WTC11 (cell line): ENCODE measurements around the gene NDUFAF4. TPM values are rescaled to one million over a fixed set of nuclear protein-coding genes. Genes with fewer than 3 reads are reported as not detected.

Source experiments
- AFF4 ChIP-seq: sonication (generic); formaldehyde crosslinking; IDR thresholded peaks from 2 replicates; pipeline ENCODE4 v1.8.1; 2023; ENCODE audit warnings: mild to moderate bottlenecking, missing genetic modification reagents, borderline replicate concordance
- CBFB ChIP-seq: sonication (generic); formaldehyde crosslinking; IDR thresholded peaks from 2 replicates; pipeline ENCODE4 v1.8.1; 2022; ENCODE audit warnings: mild to moderate bottlenecking, low read depth, missing genetic modification reagents
- E2F4 ChIP-seq: sonication (generic); formaldehyde crosslinking; IDR thresholded peaks from 2 replicates; pipeline ENCODE4 v1.8.1; 2022; ENCODE audit warnings: low read depth, mild to moderate bottlenecking, moderate library complexity, missing genetic modification reagents, borderline replicate concordance
- ELF4 ChIP-seq: sonication (generic); formaldehyde crosslinking; IDR thresholded peaks from 2 replicates; pipeline ENCODE4 v1.8.1; 2022; ENCODE audit warnings: low read depth, mild to moderate bottlenecking, moderate library complexity, missing genetic modification reagents
- ETV6 ChIP-seq: sonication (generic); formaldehyde crosslinking; IDR thresholded peaks from 2 replicates; pipeline ENCODE4 v1.8.1; 2022; ENCODE audit warnings: mild to moderate bottlenecking, missing genetic modification reagents
- FOXJ3 ChIP-seq: sonication (generic); formaldehyde crosslinking; IDR thresholded peaks from 2 replicates; pipeline ENCODE4 v1.9.0; 2021; ENCODE audit warnings: missing genetic modification reagents, mild to moderate bottlenecking, borderline replicate concordance
- FOXP1 ChIP-seq: sonication (generic); formaldehyde crosslinking; IDR thresholded peaks from 2 replicates; pipeline ENCODE4 v1.8.0; 2022; ENCODE audit warnings: missing genetic modification reagents, mild to moderate bottlenecking, moderate library complexity, borderline replicate concordance
- FOXP4 ChIP-seq: sonication (generic); formaldehyde crosslinking; IDR thresholded peaks from 2 replicates; pipeline ENCODE4 v1.8.0; 2022; ENCODE audit warnings: mild to moderate bottlenecking, missing genetic modification reagents
- GTF2I ChIP-seq: fragments of 250-450 bp; sonication (Bioruptor Pico); conservative IDR thresholded peaks from 2 replicates; pipeline ENCODE4 v1.4.0; 2021; ENCODE audit warnings: mild to moderate bottlenecking
- HMGA2 ChIP-seq: fragments of 250-450 bp; sonication (Bioruptor Pico); IDR thresholded peaks from 2 replicates; pipeline ENCODE4 v1.4.0; 2021; ENCODE audit warnings: mild to moderate bottlenecking, moderate library complexity
- MAX ChIP-seq: sonication (generic); formaldehyde crosslinking; IDR thresholded peaks from 2 replicates; pipeline ENCODE4 v1.8.0; 2022; ENCODE audit warnings: mild to moderate bottlenecking, missing genetic modification reagents
- MXD4 ChIP-seq: fragments of 250-450 bp; sonication (Bioruptor Pico); IDR thresholded peaks from 2 replicates; pipeline ENCODE4 v1.8.0; 2021; ENCODE audit warnings: mild to moderate bottlenecking, moderate library complexity, borderline replicate concordance
- NR2C2 ChIP-seq: sonication (generic); formaldehyde crosslinking; IDR thresholded peaks from 2 replicates; pipeline ENCODE4 v1.8.0; 2022; ENCODE audit warnings: mild to moderate bottlenecking, missing genetic modification reagents
- NR3C1 ChIP-seq: sonication (generic); formaldehyde crosslinking; conservative IDR thresholded peaks from 2 replicates; pipeline ENCODE4 v1.8.1; 2023; ENCODE audit warnings: low read depth, mild to moderate bottlenecking, missing genetic modification reagents
- OVOL2 ChIP-seq: fragments of 250-450 bp; sonication (Bioruptor Pico); IDR thresholded peaks from 2 replicates; pipeline ENCODE4 v1.9.0; 2021; ENCODE audit warnings: mild to moderate bottlenecking, borderline replicate concordance
- SP1 ChIP-seq: sonication (generic); formaldehyde crosslinking; conservative IDR thresholded peaks from 2 replicates; pipeline ENCODE4 v1.8.1; 2022; ENCODE audit warnings: missing genetic modification reagents
- STAT6 ChIP-seq: sonication (generic); formaldehyde crosslinking; conservative IDR thresholded peaks from 2 replicates; pipeline ENCODE4 v1.8.1; 2023; ENCODE audit warnings: mild to moderate bottlenecking, low read depth, missing genetic modification reagents, moderate library complexity
- USF2 ChIP-seq: sonication (generic); formaldehyde crosslinking; IDR thresholded peaks from 2 replicates; pipeline ENCODE4 v1.8.1; 2023; ENCODE audit warnings: mild to moderate bottlenecking, missing genetic modification reagents, moderate library complexity
- ZNF219 ChIP-seq: sonication (generic); formaldehyde crosslinking; IDR thresholded peaks from 2 replicates; pipeline ENCODE4 v1.8.0; 2023; ENCODE audit warnings: missing genetic modification reagents, mild to moderate bottlenecking, borderline replicate concordance
- total RNA-seq: library from RNA; stranded (reverse); gene quantifications from 3 replicates; pipeline ENCODE4 v1.2.3, GENCODE V29; 2021

NDUFAF4 gene
- total RNA-seq, 1 experiment from 2014 or later = 75.8 TPM

GRCh38 chr6:96923871-96924493 is 26.3 kb upstream of the NDUFAF4 start (continued):
- TF ChIP-seq FOXP1 (peak; percentile 39), AFF4 (no peak), ELF4 (CRISPR knock-in tag) (no peak), HMGA2 (CRISPR knock-in tag) (no peak), OVOL2 (no peak), CBFB (CRISPR knock-in tag) (no peak), FOXP4 (CRISPR knock-in tag) (no peak), MXD4 (CRISPR knock-in tag) (no peak), E2F4 (CRISPR knock-in tag) (no peak), STAT6 (no peak), NR3C1 (CRISPR knock-in tag) (no peak), FOXJ3 (no peak), NR2C2 (CRISPR knock-in tag) (no peak), ETV6 (CRISPR knock-in tag) (peak; percentile 45; the same call in 1 of the 2 replicates), SP1 (CRISPR knock-in tag) (no peak), GTF2I (CRISPR knock-in tag) (no peak), MAX (CRISPR knock-in tag) (peak; percentile 22; the same call in 1 of the 2 replicates), ZNF219 (CRISPR knock-in tag) (no peak), USF2 (CRISPR knock-in tag) (peak; percentile 87)
